Measurements from ENCODE around the gene ZMYND12.

The ZMYND12 gene

DNA sequence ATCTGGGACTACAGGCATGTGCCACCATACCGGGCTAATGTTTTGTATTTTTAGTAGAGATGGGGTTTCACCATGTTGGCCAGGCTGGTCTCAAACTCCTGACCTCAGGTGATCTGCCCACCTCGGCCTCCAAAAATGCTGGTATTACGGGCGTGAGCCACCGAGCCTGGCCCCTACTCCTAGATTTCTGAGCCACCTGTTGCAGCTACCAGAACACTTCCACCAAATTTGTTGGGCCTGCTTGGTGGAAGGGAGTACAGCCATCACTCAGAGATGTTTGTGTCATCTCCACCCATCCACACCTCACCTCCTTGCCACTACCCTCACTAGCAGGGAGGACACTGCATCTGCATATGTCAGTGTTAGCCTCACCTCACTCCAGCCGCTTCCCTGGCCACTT is 69.8 kb downstream of the ZMYND12 start:
- DNase-seq, result no peak

DNA sequence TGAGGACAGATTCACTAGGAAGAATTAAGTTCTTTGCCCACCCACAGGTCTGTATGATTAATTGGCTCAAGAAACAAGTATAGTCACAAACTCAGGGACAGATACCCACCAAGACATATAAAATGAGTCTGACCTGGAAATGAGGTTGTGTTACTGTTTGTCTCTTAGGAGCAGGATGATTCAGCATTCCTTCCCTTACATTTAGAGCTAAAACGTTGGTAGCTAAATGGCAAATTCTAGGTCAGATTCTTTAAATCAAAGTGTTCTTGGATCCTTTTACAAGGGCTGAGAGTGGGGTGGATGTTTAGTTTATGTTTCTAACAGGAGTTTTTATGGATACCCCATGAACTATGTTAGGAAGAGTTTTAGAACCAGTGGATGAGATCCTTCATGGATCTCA is 70.5 kb downstream of the ZMYND12 start:
- DNase-seq, result no peak

DNA sequence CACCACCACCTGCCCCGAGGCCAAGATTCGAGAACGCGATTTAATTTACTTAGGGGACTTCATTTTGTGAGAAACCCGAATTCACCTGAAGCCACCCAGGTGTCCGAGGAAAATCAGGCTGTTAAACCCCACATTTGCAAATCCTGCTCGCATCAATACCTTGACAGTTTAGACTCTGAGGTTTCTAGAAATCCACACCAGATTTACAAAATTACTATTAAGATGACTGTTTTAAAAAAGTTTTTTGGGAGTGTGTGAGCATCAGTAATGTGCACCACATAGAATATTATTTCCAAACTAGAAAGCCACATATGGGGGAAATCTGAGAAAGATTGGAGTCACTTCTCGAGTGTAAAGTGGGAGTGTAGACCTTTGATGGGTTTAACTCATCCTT is 74.5 kb downstream of the ZMYND12 start:
- no peak for DNase-seq

DNA sequence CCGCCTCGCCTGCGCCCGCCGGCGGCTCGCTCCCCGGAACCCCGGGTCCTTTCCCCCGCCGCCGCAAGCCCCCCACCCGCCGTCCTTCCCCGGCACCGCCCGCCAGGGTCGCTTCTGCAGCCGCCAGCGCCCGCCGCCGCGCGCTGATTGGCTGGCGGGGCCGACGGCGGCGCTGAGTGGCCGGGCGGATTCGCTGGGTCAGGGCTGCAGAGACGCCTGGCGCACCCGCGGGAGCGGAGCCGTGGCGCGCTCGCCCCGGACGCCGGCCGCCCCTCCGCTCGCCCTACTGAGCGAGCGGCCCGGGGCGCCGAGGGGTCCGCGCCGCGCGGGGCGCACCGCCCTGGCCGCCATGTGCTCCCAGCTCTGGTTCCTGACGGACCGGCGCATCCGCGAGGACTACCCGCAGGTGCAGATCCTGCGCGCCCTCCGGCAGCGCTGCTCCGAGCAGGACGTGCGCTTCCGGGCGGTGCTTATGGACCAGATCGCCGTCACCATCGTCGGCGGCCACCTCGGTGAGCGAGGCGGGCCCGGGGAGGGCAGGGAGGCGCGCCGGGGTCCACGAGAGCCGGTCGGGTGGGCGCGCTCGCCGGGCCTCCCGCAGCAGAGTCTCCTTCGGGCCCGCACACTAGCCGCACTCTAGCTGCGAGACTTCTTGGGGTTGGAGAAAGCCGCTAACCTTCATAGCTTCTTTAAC is 75.1 kb downstream of the ZMYND12 start, which contains the start of gene RIMKLA:
Gene RIMKLA (plus strand): TSS at position 207 of the 694 bp plus-strand sequence. CDS start 143 bp downstream, at position 350.
- no peak for DNase-seq
